Uterine smooth muscle cell (primary cell): ENCODE measurements around the gene BMI1. TPM values are rescaled to one million over a fixed set of nuclear protein-coding genes. Genes with fewer than 3 reads are reported as not detected.

Experiments
- total RNA-seq: library from RNA; depleted of rRNA; stranded (reverse); fragments of >200 nt; gene quantifications from 2 replicates; pipeline ENCODE4 v1.2.3, GENCODE V29; 2014

The BMI1 gene
- 47.4 and 61.3 TPM in 2 replicates for total RNA-seq

DNA sequence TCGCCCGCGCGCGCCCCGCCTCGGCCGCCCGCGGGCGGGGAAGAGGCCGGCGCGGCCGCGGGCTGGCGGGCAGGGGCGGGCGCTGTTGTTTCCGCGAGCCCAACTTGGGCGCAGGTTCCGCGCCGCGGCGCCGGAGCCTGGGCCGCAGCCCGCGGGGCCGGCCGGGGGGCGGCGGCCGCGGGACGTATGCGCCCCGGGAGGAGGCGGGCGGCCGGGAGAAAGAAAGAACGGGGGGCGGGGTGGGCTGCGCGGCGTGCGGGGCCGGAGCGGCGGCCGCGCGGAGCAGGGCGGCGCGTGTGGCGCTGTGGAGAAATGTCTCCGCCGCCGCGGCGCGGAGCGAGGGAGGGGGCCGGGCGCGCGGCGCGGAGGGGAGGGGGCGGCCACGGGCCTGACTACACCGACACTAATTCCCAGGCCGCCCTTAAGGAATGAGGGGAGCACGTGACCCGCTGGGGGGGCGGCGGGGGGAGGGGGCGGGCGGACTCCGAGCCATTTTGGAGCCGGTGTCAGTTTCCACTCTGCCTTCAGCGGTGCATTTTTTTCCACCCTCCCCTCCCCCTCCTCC, at the start of gene BMI1:
Gene BMI1, plus strand, starts transcription at position 509 of the 565 bp plus-strand sequence. CDS start 5,351 bp downstream, outside the sequence.

DNA sequence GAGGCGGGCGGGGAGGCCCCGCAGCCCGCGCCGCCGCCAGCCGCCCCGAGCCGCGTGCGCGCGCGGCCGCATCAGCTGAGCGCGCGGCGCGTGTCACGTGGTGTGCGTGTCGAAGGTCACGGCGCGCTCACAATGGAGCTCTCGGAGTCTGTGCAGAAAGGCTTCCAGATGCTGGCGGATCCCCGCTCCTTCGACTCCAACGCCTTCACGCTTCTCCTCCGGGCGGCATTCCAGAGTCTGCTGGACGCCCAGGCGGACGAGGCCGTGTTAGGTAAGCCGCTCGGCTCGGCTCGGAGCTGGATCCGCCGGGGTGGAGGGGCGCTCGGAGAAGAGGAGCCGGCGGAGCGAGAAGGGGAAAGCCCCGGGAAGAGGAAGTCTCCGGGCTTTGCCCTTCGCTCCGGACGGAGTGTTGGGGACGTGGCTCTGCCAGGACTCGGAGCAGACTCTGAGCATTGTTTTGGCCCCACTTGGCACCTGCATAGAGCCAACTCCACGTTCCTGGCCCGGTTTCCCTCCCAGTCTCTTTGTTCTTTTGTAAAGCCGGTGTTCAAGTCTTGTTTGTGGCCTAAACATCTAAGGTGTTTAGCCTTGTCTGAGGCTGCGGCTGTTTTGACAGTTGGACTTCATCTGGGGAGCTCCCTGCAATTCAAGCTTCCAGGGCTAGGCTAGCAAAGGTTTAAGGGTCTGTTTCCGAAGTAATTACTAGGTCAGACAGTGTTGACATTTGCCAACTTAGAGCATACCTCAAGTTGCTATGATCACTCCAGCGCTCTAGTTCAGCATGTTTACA, 4.4 kb upstream of the BMI1 start, which contains the start of gene COMMD3:
Gene COMMD3, plus strand, starts transcription at position 103 of the 790 bp plus-strand sequence. Its CDS starts 30 bp downstream, at position 133.

DNA sequence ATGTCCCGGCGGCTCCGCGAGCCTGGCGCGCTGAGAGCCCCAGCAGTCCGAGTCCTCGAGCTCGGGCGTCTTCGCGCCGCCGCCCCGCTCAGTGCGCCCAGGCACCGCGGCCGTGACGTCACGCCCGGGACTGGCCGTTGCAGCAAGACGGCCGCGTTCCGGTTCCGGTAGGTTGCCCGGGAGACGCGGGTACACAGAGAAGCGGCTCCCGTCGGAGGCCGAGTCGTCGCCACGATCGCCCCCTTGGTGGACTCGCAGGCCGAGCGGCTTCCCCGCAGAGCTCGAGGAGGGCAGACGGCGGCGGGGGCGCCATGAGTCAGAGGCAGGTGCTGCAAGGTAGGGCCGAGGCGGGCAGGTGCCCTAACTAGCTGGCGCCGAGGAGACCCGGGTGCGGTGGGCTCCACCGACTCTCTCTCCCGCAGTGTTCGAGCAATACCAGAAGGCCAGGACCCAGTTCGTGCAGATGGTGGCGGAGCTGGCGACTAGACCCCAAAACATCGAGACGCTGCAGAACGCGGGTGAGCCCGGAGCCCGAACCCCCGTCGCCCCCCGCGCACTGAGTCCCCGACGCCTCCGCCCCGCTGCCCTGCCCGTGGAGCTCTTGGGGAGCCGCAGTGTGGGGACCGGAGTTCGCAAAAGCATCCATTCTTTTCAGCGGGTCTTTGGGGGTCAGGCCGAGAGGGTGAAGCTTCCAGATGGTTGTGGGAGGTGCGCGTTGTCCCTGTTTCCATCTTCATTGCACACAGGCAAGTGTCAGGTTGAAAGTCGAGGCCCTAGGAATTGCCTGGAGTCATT, 24.6 kb downstream of the BMI1 start, which contains the start of gene SPAG6:
Gene SPAG6, plus strand, starts transcription at position 196 of the 795 bp plus-strand sequence. Its CDS starts 116 bp downstream, at position 312.

Other genes with a start within 250 kb of the BMI1 start
- gene EBLN1, start 103.1 kb upstream of the BMI1 start, total RNA-seq, result not detected in 2 replicates
- 35.1 and 37.7 TPM in 2 replicates for gene COMMD3, start 4.7 kb upstream of the BMI1 start, total RNA-seq
- 0.11 TPM in 1 of 2 replicates, not detected in the other for gene SPAG6, start 24.4 kb downstream of the BMI1 start, total RNA-seq